Stimulated activated CD8-positive, alpha-beta memory T cell treated with anti-CD3 and anti-CD28 coated beads, Interleukin-2, amount 100 ng/mL, for 1 hour (primary cell): Measurements from ENCODE around the gene RABGAP1L.

Experiments used
- DNase-seq, 2 donors: peaks; one replicate each; pipeline ENCODE4 v3.0.0-alpha.2; 2020; ENCODE audit warnings: low read depth in 2 of 2

Gene RABGAP1L

DNA sequence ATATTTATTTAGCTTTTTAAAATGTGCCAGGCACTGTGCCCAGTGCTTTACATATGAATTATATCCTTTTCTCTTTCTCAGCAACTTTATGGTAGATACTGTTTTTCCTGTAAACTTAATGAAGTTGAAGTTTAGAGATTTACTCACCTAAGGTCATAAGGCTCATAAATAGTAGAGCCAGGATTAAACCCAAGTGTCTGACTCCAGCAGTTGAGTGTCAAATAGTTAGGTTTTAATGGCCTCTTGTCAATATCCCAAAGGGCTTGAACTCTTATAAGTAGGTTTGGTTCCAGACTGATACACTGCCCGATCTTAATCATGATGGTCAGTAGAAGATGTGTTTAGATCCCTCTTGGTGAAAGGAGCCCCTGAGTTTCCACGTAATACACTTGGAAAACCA lies 37.8 kb downstream of the RABGAP1L start:
- no peak for DNase-seq

DNA sequence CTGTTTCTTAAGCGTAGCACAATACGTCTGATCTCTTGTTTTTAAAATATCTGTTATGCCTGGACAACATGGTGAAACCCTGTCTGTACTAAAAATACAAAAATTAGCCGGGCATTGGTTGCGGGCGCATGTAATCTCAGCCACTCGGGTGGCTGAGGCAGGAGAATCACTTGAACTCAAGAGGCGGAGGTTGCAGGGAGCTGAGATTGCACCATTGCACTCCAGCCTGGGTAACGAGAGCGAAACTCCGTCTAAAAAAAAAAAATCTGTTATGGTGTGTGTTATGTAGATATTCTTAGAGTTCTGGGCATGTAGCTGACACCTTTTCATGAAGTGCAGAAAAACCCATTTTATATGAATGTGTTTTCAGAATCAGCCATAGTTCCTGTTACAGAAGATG lies 38.2 kb downstream of the RABGAP1L start:
- no peak for DNase-seq

DNA sequence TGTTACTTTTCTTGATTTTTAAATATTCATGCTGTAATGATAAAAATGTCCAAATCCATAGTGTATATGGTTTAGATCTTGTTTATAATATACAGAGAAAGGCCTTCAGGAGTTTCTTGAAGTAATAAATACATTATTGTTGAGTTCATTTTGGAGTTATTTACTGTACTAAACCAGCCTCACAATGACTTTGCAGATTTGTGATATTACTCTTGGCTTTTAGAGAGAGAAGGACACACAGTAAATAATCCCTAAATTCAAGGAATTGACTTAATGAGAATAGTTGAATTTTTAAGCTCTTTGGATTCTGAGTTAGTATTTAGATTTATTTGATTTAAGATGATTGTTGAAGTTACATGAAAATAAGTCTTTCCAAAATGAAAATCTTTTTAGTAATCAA lies 38.9 kb downstream of the RABGAP1L start:
- DNase-seq = no peak

DNA sequence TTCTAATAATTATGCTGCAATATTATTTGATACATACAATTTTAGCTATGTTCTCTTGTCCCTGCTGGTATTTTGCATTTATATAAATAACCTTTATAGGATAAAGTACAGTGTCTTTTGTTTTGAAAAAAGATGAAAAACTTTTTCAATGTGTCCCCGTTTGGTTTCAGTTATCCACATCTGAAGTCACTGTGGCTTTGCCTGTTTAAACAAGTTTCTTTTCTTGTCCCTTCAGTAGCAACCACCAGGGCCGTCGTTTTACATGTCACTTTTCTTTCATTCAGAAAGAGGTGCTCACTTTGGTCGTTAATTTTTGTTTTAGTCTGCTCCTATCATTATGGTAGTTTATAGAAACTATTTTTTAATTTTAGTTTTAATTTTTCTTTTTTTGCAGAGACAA lies 41.4 kb downstream of the RABGAP1L start:
- no peak for DNase-seq

DNA sequence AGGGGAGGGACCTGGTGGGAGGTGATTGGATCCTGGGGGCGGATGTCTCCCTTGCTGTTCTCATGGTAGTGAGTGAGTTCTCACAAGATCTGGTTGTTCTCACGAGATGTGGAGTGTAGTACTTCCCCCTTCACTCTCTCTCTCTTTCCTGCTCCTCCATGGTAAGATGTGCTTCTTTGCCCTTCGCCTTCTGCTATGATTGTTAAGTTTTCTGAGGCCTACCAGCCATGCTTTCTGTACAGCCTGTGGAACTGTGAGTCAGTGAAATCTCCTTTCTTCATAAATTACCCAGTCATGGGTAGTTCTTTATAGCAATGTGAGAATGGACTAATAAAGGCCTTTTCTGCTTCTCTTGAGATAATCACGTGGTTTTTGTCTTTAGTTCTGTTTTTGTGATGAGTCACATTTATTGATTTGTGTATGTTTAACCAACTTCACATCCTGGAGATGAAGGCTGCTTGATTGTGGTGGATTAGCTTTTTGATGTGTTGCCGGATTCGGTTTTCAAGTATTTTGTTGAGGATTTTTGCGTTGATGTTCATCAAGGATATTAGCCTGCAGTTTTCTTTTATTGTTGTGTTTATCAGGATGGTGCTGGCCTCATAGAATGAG lies 45.5 kb downstream of the RABGAP1L start:
- DNase-seq = no peak

DNA sequence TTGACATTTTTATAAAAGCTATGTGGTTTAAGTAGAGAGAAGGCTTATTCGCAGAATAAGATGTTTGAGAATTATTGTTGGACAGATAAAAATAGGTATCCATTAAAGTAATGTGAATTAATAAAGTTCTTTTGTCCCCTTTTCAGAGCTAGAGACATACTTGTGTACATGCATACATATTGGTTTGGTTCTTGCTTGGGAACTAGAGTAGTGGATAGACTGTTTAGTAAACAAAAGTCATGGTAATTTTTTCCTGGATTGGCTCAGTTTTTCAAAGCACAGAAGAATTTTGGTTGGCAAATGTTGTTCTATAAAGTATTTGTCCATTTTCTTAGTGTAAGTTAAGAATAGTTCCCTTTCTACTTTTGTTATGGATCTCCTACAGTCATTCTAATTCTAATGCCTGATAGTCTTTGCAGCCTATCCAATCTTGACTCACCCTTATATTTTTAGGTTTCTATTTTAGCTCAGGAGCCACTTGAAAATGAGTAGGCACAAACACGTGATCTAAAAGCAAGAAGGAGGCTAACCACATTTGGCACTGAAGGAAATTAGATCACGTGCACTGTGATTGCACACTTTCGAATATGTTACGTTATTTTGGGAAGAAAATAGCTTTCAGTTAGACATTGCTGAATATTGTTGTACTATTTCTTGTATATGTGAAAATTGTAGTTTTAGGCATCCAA lies 47.0 kb downstream of the RABGAP1L start:
- no peak for DNase-seq

DNA sequence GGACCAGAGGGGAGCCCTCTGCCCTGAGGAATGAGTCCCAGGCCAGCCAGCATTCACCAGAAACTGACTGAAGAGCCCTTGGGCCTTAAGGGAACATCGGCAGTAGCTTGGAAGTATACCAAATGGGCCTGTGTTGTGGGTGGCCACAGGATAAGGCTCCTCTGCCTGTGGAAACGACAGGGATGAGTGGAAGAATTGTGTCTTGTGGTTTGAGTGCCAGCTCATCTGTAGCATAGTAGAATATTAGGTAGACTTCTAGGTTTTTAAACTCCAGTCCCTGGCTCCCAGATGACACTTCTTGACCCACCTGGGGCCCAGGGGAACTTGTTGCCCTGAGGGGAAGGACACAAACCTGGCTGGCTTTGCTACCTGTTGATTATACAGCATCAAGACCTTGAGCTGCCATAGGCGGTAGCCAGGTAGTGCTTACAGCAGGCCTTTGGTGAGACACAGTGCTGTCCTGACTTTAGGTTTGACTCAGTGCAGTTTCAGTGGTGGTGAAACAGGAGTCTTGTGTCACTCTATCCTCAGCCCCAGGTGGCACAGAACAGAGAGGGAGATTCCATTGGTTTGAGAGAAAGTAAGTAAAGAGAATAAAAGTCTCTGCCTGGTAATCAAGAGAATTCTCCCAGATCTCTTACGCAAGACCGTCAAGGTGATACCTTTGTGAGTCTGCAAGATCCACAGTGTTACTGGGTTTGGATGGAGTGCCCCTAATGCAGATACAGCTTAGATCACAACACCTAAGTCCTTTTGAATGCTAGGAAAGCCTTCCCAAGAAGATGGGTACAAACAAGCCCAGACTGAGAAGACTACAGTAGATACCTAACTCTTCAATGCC lies 50.2 kb downstream of the RABGAP1L start:
- no peak for DNase-seq

DNA sequence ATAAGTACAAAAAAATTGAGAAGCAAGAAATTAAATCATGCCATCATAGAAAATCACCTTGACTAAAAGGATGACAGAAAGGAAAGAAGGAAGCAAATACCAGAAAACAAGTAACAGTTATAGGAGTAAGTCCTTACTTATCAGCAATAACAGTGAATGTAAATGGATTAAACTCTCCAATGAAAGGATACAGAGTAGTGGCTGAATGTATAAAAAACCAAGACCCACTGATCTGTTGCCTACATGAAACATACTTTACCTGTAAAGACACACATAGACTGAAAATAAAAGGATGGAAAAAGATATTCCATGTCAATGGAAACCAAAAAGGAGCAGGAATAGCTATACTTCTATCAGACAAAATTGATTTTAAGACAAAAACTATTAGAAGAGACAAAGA lies 52.2 kb downstream of the RABGAP1L start:
- DNase-seq = no peak

DNA sequence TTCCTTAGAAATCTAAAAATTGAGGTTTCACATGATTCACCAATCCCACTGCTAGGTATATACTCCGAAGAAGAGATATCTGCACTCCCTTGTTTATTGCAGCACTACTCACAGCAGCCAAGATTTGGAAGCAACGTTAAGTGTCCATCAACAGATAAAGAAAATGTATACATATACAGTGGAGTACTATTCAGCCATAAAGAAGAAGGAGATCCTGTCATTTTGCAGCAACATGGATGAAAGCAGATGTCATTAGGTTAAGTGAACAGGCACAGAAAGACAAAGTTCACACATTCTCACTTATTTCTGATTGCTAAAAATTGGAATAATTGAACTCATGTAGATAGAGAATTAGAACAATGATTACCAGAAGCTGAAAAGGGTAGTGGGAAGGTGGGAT lies 56.4 kb downstream of the RABGAP1L start:
- no peak for DNase-seq

DNA sequence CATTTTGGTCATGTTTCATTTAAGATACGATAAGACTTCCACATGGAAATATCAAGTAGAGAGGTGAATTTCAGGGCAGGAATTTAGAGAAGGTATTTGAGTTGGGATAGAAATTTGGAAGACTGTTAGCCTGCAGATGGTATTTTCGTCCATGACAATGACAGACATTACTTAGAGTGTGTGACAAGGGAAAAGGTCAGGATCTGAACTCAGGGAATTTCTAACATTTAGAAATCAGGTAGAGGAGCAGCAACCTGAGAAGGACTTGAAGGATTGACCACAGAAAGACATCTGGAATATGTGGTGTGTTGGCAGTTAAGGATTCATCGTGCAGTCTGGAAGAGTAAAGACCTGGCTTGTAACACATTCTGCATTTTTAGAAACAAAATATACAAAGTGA lies 57.9 kb downstream of the RABGAP1L start:
- DNase-seq = no peak

DNA sequence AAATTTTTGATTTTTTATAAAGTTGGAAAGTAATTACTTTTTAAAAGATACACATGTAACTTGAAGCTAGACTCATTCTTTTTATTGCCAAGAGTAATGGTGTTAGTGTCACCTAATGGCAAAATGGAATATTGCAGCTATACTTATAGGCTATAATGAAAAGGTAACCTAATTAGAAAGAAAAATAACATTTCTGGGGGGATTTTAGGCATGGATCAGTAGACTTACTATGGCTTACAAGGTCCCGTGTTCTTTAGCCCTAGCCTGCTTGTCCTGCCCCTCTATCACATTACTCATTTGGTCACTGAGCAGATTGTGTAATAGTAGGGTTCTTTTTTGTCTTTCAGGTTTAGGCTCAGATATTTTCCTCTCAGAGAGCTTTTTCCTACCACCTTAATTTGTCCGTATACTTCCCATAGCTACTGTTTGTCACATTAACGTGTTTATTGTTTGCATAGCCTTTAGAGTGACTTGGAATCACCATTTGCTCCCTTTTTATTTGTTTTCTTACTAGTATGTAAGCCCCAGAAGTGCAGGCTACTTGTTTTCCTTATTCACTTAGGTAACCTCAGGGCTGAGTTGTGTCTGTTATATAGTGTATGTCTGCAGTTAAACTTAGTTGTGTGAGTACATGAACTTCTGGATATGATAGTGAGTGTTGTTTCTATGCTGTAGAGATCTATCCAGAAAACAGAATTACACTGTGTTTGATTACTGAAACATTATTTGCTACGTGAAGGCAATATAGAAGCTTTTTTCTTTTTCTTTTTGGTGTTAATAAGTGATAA lies 58.7 kb downstream of the RABGAP1L start:
- no peak for DNase-seq

DNA sequence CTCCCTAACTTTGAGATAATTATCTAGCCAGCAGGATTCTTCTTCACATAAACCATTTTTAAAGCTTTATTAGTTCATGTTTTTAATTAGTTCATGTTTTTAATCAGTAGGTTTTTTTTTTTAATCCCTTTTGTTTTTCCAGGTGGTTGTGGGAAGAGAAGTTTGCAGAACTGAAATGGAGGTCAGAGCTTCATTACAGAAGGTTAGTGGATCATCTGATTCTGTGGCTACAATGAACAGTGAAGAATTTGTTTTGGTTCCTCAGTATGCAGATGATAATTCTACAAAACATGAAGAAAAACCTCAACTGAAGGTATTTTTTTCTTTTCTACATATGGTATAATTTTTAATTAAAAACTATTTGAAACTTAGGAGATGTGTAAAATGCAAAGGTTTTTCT lies 59.7 kb downstream of the RABGAP1L start:
- no peak for DNase-seq

DNA sequence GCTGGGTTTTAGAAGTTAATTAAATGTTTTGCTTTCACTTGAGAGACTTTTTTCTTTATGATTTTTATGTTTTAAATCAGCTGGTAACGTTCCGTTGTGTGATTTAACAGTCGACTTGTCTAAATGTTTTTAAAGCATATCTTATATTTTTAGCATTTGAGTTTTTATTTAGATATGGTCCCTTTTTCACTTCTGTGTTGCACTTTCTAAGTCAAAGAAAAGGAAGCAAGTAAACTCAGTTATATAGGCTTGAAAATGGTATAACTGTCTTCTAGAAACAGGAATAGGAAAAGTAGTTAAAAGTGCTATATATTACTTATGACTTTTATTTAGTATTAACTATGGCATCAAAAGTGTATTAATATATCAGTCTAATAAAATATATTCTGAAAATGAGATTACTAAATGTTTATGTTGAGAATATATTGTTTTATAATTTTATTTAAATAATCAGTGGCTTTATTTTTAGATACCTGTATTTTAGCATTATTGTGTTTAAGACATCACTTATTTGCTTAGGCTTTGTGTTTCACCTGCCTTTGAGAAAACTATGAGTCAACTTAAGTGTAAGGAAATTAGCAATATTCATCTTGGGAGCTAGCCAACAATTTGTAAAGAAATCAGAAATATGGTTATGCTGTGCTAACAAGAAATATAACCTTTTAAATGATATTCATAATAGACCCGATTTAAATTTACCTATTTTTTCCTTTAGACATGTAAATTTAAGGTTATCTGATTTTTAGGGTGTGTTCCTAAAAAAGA lies 60.5 kb downstream of the RABGAP1L start:
- no peak for DNase-seq

DNA sequence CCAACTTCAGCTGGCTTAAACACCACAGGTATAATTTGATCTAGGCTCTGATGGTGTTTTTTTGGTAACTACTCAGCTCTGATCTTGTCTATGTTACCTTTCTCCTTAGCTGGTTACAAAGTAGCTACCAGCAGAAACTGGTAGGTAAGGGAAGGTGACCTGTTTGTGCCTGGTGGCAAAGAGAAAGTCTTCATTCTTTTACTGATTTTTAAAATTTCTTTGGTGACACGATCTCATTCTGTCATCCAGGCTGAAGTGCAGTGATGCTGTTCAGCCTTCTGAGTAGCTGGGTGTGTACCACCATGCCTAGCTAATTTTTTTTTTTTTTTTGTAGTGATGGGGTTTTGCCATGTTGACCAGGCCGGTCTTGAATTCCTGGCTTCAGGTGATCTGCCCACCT lies 62.4 kb downstream of the RABGAP1L start:
- DNase-seq = no peak

DNA sequence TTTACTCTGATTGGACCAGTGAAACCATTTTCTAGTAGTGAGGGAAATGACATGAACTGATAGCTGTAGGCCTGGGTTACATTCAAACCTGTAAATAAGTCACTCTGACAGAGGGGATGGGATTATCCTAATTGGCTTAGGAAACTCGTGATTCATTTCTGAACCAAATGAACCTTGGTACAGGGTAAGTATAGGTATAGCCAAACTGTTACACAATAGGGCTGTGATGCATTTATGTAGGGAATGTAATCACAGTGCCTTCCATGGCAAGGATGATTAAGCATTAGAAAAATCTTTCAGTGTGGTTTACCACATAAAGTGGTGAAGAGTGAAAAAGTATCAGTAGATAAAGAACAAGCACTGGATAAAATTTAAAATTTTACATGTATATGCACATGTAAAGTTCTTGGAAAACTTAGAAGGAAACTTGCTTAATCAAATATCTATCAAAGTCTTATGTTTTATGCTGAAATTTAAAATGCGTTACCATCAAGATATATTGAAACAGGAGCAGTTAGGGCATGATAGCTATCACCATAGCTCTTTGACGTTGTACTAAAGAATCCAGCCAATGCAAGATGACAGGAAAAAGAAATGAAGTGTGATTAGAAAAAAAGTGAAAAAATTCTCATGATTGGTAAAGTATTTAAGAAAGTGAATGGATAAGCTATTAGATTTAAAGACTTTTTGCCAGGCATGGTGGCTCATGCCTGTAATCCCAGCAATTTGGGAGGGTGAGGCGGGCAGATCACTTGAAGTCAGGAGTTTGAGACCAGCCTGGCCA lies 63.0 kb downstream of the RABGAP1L start:
- DNase-seq = no peak

DNA sequence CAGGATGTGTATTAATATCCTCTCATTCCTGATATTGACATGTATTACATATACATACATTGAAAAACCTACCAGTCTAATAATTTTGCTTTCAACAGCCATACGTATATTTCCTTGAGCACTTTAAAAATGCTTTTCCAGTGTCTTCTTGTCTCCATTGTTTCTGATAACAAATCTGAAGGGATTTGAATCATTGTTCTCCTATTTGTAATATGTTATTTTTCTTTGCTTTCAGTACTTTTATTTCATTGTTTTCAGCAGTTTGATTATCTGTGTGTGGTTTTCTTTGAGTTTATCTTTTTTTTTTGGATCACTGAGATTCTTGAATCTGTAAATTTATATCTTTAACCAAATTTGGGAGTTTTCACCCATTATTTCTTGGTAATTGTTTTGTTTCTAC lies 65.3 kb downstream of the RABGAP1L start:
- DNase-seq = no peak

DNA sequence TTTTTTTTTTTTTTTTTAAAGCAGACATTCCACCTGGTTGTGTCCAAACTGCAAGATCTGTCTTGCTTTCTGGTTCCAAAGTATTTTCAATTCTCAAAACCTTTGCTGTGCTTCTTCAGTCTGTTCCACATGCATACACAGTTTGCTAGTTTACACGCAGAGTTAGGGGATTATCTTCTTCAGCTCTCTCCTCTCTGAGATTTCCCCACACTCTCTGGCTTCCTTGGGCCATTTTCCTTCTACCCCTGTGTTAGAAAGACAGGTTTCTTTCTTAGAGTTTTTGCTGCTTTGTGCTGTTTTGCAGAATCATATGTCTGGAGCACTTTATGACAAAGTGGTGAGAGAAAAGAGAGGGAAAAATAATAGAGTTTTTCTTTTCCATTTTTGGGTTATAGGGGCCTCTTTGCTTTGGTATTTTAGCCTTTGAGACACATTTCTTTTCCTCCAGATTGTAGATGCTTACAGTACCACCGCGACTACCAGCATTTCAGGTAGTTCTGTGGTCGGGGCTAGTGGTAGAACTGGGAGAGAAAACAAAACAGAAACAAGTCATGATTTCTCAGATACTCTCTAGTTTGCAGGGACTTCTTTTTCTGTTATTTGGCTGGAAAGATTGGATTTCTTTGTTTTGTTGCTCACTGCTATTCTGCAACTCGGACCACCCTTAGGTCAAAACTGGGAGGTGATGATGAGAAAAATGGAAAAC lies 66.3 kb downstream of the RABGAP1L start:
- no peak for DNase-seq

DNA sequence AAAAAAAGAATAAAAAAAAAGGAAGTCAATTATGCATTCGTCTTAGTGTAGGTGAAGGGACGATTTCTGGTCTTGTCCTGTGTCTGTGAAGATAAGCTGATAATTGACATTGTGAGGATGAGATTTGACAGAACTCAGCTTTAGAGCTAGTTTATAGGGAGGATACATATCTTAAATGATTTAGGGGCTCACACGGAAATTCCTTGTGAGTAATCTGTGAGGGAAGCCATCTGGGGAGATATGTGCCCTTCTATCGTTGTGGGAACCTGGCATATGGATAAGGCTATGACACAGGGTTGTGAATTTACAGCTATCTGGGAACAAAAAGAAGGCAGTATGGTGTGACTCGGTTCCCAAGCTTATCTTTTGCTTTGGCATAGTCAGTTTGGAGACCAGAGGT lies 71.1 kb downstream of the RABGAP1L start:
- DNase-seq = no peak

DNA sequence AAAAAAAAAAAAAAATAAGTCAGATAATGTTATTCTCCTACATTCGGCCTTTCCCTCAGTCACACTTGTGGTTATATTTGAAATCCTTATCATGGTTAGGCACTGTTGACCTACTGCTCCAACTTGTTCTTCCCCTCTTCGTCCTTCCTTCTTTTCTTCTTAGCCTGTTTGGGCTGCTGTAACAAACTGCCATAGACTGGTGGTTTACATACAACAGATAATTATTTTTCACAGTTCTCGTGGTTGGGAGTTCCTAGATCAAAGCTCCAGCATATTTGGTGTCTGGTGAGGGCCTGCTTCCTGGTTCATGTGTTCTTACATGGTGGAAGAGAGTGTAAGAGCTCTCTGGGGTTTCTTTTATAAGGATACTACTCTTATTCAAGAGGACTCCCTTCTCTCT lies 73.4 kb downstream of the RABGAP1L start:
- no peak for DNase-seq
